ENCODE data around the gene NDUFC1. TPM values are rescaled to one million over a fixed set of nuclear protein-coding genes. Genes with fewer than 3 reads are reported as not detected.

Gene NDUFC1
- total RNA-seq (10 to 100 TPM in 4 of 5 donors, 1 to 10 TPM in 1; 4.0 to 79.9 (median 23.3) TPM), polyA plus RNA-seq (100 to 1,000 TPM; 138 to 142 (median 140) TPM)
- long read RNA-seq, donor 1, partial matches to known transcripts, result 35 of 37 reads
- long read RNA-seq, donor 1, other reads (novel, unspliced or antisense), result 0 of 37 reads
- long read RNA-seq, donor 2, partial matches to known transcripts, result 50 of 66 reads
- long read RNA-seq, donor 2, other reads (novel, unspliced or antisense), result 12 of 66 reads
- long read RNA-seq, donor 3, partial matches to known transcripts, result 57 of 59 reads
- long read RNA-seq, donor 3, other reads (novel, unspliced or antisense), result 0 of 59 reads
- long read RNA-seq, donor 4, partial matches to known transcripts, result 7 of 7 reads
- long read RNA-seq, donor 4, other reads (novel, unspliced or antisense), result 0 of 7 reads
- long read RNA-seq, donor 5, partial matches to known transcripts, result 94 of 97 reads
- long read RNA-seq, donor 5, other reads (novel, unspliced or antisense), result 0 of 97 reads
- long read RNA-seq, donor 6, transcript NDUFC1-209 (5 exons, 1,198 nt), result major isoform, 5 of 192 reads
- long read RNA-seq, donor 6, partial matches to known transcripts, result 173 of 192 reads
- long read RNA-seq, donor 6, other reads (novel, unspliced or antisense), result 13 of 192 reads
- long read RNA-seq, donor 7, partial matches to known transcripts, result 120 of 123 reads
- long read RNA-seq, donor 7, other reads (novel, unspliced or antisense), result 0 of 123 reads
- long read RNA-seq, donor 8, partial matches to known transcripts, result 81 of 84 reads
- long read RNA-seq, donor 8, other reads (novel, unspliced or antisense), result 0 of 84 reads
- long read RNA-seq, donor 9, partial matches to known transcripts, result 150 of 153 reads
- long read RNA-seq, donor 9, other reads (novel, unspliced or antisense), result 0 of 153 reads
- long read RNA-seq, donor 10, partial matches to known transcripts, result 22 of 25 reads
- long read RNA-seq, donor 10, other reads (novel, unspliced or antisense), result 0 of 25 reads

DNA sequence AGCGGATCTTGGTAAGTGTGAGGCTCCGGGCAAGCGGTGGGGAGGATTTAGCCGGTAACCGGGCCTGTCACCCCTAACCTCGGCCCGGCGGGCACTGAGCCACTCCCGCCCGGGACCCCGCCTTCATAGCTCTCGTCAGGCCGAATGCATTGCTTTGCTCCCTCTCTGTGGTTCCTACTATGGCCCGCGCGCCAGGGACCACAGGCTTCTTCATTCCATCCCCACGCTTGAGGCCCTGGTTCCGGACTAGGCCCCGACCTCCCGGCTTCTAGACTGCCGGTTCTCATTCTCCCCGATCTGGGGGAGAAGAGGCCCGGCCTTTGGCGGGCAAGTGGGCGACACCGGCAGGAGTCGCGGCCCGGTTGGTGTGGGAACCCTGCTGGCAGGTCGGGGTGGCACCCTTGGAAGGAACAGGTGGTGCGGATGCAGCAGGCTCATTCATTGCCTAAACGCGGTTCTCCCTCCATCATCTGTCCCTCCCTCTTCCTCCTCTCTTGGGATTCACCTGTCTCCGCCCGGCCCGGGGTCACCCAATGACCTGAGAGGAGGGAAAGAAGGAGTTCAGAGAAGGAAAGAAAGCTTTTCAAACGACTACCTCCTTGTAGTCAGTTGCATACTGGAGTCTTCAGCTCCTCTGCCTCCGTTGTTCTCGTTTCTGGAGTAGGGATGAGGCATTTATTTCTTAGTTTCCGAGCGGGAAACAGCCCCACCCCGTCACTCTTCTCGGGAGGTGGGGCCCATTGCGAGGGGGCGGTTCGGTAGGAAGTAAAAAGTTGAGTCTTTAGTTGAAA, at the start of gene NDUFC1:
Gene NDUFC1 (minus strand): TSS at position 657 of the 791 bp plus-strand sequence. CDS start 6,679 bp downstream, outside the sequence.
- Histone ChIP-seq H3K4me1 (peaks cover 11 to 63% (median 39%) of the 10 kb centered on the region in 4 donors), H3K36me3 (peaks cover 0 to 4% (median 0%) of the 10 kb centered on the region in 4 donors), H3K27ac (peak within 1 kb of the TSS; percentile 90 to 97 (median 94)), H3K9me3 (peaks cover 0 to 3% (median 0%) of the 10 kb centered on the region in 4 donors), H3K4me3 (peak within 1 kb of the TSS; percentile 81 to 99 (median 90)), H3K27me3 (no peaks in the 10 kb centered on the region)
- DNase-seq, result peak; percentile 54 to 80
- intact Hi-C loops (cut with DNase I; ENCODE audit: low total_unique reads), result no loop called here
- TF ChIP-seq POLR2AphosphoS5 (IDR thresholded peaks at IDR 0.05) (peak; percentile 3 to 41 (median 26)), POLR2A (IDR thresholded peaks at IDR 0.05) (no peak)
- TF ChIP-seq, protein P1, sequence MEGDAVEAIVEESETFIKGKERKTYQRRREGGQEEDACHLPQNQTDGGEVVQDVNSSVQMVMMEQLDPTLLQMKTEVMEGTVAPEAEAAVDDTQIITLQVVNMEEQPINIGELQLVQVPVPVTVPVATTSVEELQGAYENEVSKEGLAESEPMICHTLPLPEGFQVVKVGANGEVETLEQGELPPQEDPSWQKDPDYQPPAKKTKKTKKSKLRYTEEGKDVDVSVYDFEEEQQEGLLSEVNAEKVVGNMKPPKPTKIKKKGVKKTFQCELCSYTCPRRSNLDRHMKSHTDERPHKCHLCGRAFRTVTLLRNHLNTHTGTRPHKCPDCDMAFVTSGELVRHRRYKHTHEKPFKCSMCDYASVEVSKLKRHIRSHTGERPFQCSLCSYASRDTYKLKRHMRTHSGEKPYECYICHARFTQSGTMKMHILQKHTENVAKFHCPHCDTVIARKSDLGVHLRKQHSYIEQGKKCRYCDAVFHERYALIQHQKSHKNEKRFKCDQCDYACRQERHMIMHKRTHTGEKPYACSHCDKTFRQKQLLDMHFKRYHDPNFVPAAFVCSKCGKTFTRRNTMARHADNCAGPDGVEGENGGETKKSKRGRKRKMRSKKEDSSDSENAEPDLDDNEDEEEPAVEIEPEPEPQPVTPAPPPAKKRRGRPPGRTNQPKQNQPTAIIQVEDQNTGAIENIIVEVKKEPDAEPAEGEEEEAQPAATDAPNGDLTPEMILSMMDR (IDR thresholded peaks at IDR 0.05), result peak in 3 of 7 experiments; percentile 11 to 32 (median 19)
- 0 to 1% (median 0%) methylated on average over 42 to 46 of the region's 46 CpGs for WGBS, 5 donors

DNA sequence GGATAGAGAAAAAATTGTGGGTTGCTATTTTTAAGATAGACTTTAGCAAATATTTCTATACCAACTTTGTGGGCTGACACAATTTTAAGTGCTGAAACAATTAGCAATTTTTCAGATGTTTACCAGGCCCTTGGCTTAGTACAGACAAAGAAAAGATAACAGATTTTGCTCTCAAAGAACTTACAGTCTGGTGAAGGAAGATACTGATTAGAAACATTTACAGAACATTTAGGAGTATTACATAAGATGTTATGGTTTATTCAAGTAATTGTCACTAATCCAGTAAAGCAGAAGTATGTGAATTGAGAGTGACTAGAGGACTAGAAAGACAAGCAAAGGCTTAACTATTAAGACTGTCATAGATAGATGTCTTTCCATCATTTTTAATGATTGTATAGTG, 35.3 kb upstream of the NDUFC1 start:
- Histone ChIP-seq H3K27me3 (no peaks in the 10 kb centered on the region), H3K27ac (no peak overlapping the region), H3K36me3 (peaks cover 5 to 63% (median 44%) of the 10 kb centered on the region in 4 donors), H3K4me3 (no peak overlapping the region), H3K9me3 (no peaks in the 10 kb centered on the region), H3K4me1 (peaks cover 0 to 7% (median 2%) of the 10 kb centered on the region in 4 donors)
- TF ChIP-seq EP300 (IDR thresholded peaks at IDR 0.05), result no peak
- TF ChIP-seq POLR2A (IDR thresholded peaks at IDR 0.05), result no peak
- TF ChIP-seq, protein P1 (IDR thresholded peaks at IDR 0.05), result no peak
- TF ChIP-seq POLR2AphosphoS5 (IDR thresholded peaks at IDR 0.05), result no peak
- intact Hi-C loops (cut with DNase I; ENCODE audit: low total_unique reads), result no loop called here
- no peak for DNase-seq

DNA sequence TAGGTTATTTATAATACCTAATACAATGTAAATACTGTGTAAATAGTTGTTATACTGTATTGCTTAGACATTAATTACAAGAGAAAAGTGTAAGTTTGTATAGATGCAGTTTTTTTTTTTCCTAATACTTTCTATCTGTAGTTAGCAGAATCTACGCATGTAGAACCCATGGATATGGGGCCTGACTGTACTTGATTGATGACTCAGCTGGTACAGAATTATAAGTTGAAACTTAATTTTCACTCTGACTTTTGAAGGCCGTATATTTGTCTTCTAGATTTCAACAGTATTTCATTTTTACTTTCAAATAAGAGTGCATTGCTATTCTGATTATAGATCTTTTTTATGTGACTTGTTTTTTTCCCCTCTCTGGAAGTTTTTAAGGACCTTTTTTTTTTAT, 30.8 kb upstream of the NDUFC1 start:
- Histone ChIP-seq H3K36me3 (peaks cover 0 to 35% (median 29%) of the 10 kb centered on the region in 4 donors), H3K27me3 (no peaks in the 10 kb centered on the region), H3K4me3 (no peak overlapping the region), H3K9me3 (no peaks in the 10 kb centered on the region), H3K4me1 (peaks cover 0 to 21% (median 7%) of the 10 kb centered on the region in 4 donors), H3K27ac (no peak overlapping the region)
- 84 to 93% (median 86%) methylated on average over 2 of the region's 2 CpGs for WGBS, 5 donors
- TF ChIP-seq, protein P1 (IDR thresholded peaks at IDR 0.05), result no peak
- TF ChIP-seq POLR2A (IDR thresholded peaks at IDR 0.05) (no peak), EP300 (IDR thresholded peaks at IDR 0.05) (no peak), POLR2AphosphoS5 (IDR thresholded peaks at IDR 0.05) (no peak)
- intact Hi-C loops (cut with DNase I; ENCODE audit: low total_unique reads), result no loop called here
- DNase-seq, result no peak
